DOHH2 (cell line): Measurements from ENCODE around the gene UBE2E1.

Experiments used
- H3F3A ChIP-seq: fragments of 200-600 bp; sonication (generic), shearing (Covaris generic); 2 replicates; pipeline ENCODE4 v1.6.0; 2016; ENCODE audit warnings: antibody characterized with exemption, mild to moderate bottlenecking; ENCODE audit not compliant: control insufficient read depth, insufficient read depth
- H3K27ac ChIP-seq: fragments of 200-600 bp; sonication (generic); 2 replicates; pipeline ENCODE4 v1.5.1; 2014; ENCODE audit warnings: low read depth, mild to moderate bottlenecking, low read length, moderate library complexity
- H3K27me3 ChIP-seq: fragments of 200-600 bp; sonication (generic); 2 replicates; pipeline ENCODE4 v1.6.1; 2014; ENCODE audit warnings: mild to moderate bottlenecking, low read length, mixed read lengths; ENCODE audit not compliant: control insufficient read depth
- H3K36me3 ChIP-seq: fragments of 200-600 bp; sonication (generic); 2 replicates; pipeline ENCODE4 v1.6.1; 2014; ENCODE audit warnings: mild to moderate bottlenecking, low read length, moderate library complexity, mixed read lengths; ENCODE audit not compliant: control insufficient read depth
- H3K4me1 ChIP-seq: fragments of 200-600 bp; sonication (generic); 2 replicates; pipeline ENCODE4 v1.6.1; 2014; ENCODE audit warnings: mild to moderate bottlenecking, low read length, mixed read lengths; ENCODE audit not compliant: control insufficient read depth
- H3K4me2 ChIP-seq: fragments of 200-600 bp; sonication (generic); 2 replicates; pipeline ENCODE4 v1.6.0; 2014; ENCODE audit warnings: mild to moderate bottlenecking, low read length, moderate library complexity
- H3K4me3 ChIP-seq: fragments of 200-600 bp; sonication (generic); 2 replicates; pipeline ENCODE4 v1.5.1; 2014; ENCODE audit warnings: mild to moderate bottlenecking, low read length, mixed read lengths
- H3K79me2 ChIP-seq: fragments of 200-600 bp; sonication (generic); 2 replicates; pipeline ENCODE4 v1.6.1; 2014; ENCODE audit warnings: mild to moderate bottlenecking, low read length, mixed read lengths; ENCODE audit not compliant: control insufficient read depth
- H3K9me2 ChIP-seq: fragments of 200-600 bp; sonication (generic); replicated peaks from 2 replicates; pipeline ENCODE4 v1.6.1; 2014; ENCODE audit warnings: mild to moderate bottlenecking, low read length, mixed read lengths; ENCODE audit not compliant: control insufficient read depth
- H3K9me3 ChIP-seq: fragments of 200-600 bp; sonication (generic); 2 replicates; pipeline ENCODE4 v1.6.1; 2014; ENCODE audit warnings: antibody characterized with exemption, low read length, mixed read lengths; ENCODE audit not compliant: control insufficient read depth, insufficient read depth
- H4K20me1 ChIP-seq: fragments of 200-600 bp; sonication (generic); 2 replicates; pipeline ENCODE4 v1.6.0; 2014; ENCODE audit warnings: low read depth, mild to moderate bottlenecking, antibody characterized with exemption, low read length, moderate library complexity; ENCODE audit not compliant: control insufficient read depth, insufficient read depth
- CTCF ChIP-seq: fragments of 200-600 bp; sonication (generic); IDR thresholded peaks from one replicate; pipeline ENCODE4 v1.5.1; 2014; ENCODE audit warnings: antibody characterized with exemption, mild to moderate bottlenecking, low read depth, low read length; ENCODE audit not compliant: poor library complexity, severe bottlenecking
- EZH2phosphoT487 ChIP-seq: fragments of 200-600 bp; sonication (generic); IDR thresholded peaks from 2 replicates; pipeline ENCODE4 v1.6.1; 2017; ENCODE audit warnings: borderline replicate concordance, mild to moderate bottlenecking, antibody characterized with exemption, low read length, moderate library complexity, mixed read lengths

The UBE2E1 gene

DNA sequence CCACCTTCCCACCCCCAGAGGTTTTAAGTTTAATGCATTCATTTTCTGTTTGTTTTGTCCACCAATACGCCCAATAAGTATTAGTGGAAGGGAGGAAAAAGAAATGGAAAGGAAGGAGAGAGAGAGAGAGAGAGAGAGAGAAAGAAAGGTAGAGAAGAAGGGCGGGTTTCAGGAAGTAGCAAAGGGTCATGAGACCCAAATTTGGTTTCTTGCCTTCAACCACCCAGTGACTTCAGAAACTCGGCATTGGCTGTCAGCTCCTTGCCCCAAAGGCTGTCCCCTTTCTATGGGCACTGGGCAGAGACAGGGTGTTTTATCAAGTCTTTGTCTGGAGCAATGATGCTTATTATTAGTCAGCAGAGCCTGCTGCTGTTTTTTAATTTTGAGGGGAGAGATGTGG lies 125.8 kb downstream of the UBE2E1 start:
- Histone ChIP-seq H3K4me2 (no peak overlapping the region), H3K27me3 (0 out of 2 replicates have a peak, but pooled peaks cover 3% of the 10 kb centered on the region), H4K20me1 (no peaks in the 10 kb centered on the region), H3K36me3 (no peaks in the 10 kb centered on the region), H3K4me3 (no peak overlapping the region), H3K9me2 (no peaks in the 10 kb centered on the region), H3K9me3 (no peaks in the 10 kb centered on the region), H3K79me2 (no peaks in the 10 kb centered on the region), H3K4me1 (no peaks in the 10 kb centered on the region), H3F3A (0 out of 2 replicates have a peak, but pooled peaks cover 2% of the 10 kb centered on the region), H3K27ac (no peak overlapping the region)
- TF ChIP-seq EZH2phosphoT487 (no peak), CTCF (no peak)

DNA sequence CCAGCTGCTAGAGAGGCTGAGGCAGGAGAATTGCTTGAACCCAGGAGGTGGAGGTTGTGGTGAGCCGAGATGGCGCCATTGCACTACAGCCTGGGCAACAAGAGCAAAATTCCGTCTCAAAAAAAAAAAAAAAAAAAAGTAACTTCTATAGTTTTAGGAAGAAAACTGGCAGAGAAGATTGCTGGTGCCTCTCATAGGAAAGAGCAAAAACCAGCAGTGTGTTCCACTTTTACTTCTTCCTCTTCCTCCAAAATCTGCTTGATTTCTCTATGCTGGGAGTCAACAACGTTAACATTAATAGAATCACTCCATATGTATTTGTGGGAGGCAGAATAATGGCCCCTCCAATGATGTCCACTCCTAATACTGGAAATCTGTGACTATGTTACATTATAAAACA lies 126.8 kb downstream of the UBE2E1 start:
- no peaks in the 10 kb centered on the region for H4K20me1 ChIP-seq
- H3K27ac ChIP-seq = no peak overlapping the region
- H3K9me2 ChIP-seq = no peaks in the 10 kb centered on the region
- TF ChIP-seq CTCF (no peak), EZH2phosphoT487 (no peak)
- H3K4me1 ChIP-seq = no peaks in the 10 kb centered on the region
- no peaks in the 10 kb centered on the region for H3K36me3 ChIP-seq
- peaks cover 6% of the 10 kb centered on the region; the same call in 1 of the 2 replicates for H3K27me3 ChIP-seq
- H3K4me3 ChIP-seq = no peak overlapping the region
- H3F3A ChIP-seq = no peaks in the 10 kb centered on the region
- H3K9me3 ChIP-seq = no peaks in the 10 kb centered on the region
- no peak overlapping the region for H3K4me2 ChIP-seq
- no peaks in the 10 kb centered on the region for H3K79me2 ChIP-seq

DNA sequence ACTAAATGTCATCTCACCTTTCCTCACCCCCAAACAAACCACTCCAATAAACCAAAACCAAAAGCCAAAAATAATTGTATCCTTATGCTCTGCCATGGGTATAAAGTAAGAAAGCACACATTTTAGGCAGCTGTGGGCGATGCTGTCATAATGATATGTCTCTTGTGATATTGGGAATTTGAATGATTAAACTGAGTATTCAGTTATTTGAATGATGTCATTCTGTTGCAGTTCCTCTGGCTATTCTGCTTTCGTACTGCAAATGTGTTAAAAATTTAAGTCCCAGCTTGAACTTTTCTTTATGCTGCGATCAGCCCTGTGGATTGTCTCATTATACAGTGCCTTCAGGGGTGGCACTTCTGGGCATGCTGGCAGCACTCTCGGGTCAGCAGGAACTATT lies 128.5 kb downstream of the UBE2E1 start:
- H3K4me2 ChIP-seq = no peak overlapping the region
- H3K4me1 ChIP-seq = no peaks in the 10 kb centered on the region
- TF ChIP-seq EZH2phosphoT487 = no peak
- no peaks in the 10 kb centered on the region for H3K36me3 ChIP-seq
- peaks cover 13% of the 10 kb centered on the region; the same call in 1 of the 2 replicates for H3K27me3 ChIP-seq
- no peaks in the 10 kb centered on the region for H3K79me2 ChIP-seq
- no peaks in the 10 kb centered on the region for H3K9me3 ChIP-seq
- H4K20me1 ChIP-seq = no peaks in the 10 kb centered on the region
- no peaks in the 10 kb centered on the region for H3F3A ChIP-seq
- no peak overlapping the region for H3K27ac ChIP-seq
- H3K9me2 ChIP-seq = no peaks in the 10 kb centered on the region
- no peak overlapping the region for H3K4me3 ChIP-seq

DNA sequence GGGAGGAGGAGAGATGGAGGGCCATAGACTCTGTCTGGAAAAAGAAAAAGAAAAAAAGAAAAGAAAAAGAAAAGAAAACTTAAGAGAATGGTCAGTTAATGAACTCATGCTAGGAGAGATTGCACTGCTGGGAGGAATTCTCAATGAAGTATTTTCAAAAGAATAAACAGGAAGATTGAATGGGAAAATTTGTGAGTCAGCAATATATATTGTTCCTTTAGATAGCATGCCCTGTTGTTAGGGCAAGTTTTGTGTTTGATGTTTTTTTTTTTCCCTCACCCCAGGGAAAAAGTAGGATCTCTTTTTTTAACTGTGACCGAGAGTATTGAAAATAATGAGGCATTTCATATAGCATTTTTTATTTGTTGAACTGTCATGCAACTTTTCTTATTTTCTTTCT lies 131.5 kb downstream of the UBE2E1 start:
- no peaks in the 10 kb centered on the region for H4K20me1 ChIP-seq
- H3K27ac ChIP-seq = no peak overlapping the region
- no peaks in the 10 kb centered on the region for H3K36me3 ChIP-seq
- no peaks in the 10 kb centered on the region for H3F3A ChIP-seq
- peaks cover 13% of the 10 kb centered on the region; the same call in 1 of the 2 replicates for H3K27me3 ChIP-seq
- no peaks in the 10 kb centered on the region for H3K79me2 ChIP-seq
- H3K9me2 ChIP-seq = no peaks in the 10 kb centered on the region
- H3K4me2 ChIP-seq = no peak overlapping the region
- no peaks in the 10 kb centered on the region for H3K9me3 ChIP-seq
- H3K4me1 ChIP-seq = no peaks in the 10 kb centered on the region
- no peak for TF ChIP-seq EZH2phosphoT487
- no peak for TF ChIP-seq CTCF
- H3K4me3 ChIP-seq = no peak overlapping the region
